Measurements from ENCODE around the gene TINAGL1. TPM values are rescaled to one million over a fixed set of nuclear protein-coding genes. Genes with fewer than 3 reads are reported as not detected.

TINAGL1 gene
- total RNA-seq, 2 experiments from 2014 or later: not detected

DNA sequence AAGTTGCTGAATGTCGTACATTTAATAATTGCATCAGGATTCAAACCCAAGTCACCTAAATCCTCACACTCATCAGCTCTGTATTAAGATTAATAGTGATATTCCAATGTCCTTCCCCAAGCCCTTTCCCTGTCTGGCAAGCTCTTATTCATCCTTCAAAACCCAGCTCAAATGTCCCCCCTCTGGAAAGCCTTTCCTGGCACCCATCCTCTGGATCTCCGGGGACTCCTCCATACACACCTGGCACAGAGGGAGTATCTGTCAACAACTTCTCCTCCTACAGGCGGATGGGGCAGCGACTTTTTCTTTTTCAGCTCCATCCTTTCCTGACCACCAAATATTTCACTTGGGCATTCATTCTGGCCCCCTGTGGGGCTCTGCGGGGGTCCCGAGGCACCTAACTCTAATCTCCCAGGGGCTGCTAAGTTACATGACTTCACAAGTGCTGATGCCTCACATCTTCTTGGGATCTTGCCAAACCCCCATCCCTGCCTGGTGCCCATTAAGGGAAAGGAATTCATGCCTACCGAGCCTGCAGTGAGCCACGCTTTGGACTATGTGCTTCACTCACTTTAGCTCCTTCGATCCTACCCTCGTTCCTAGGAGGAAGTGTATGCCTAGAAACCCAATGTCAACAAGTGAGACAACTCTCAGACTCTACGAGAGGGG, 15.2 kb downstream of the TINAGL1 start:
- ATAC-seq (no peak), DNase-seq (no peak)
- Mint-ChIP-seq H3K36me3 (ENCODE audit: low read depth) (no peaks in the 10 kb centered on the region), H3K4me1 (ENCODE audit: low read depth) (no peaks in the 10 kb centered on the region), H3K27me3 (peaks cover 16% of the 10 kb centered on the region), H3K27ac (no peak overlapping the region), H3K4me3 (no peak overlapping the region), H3K9me3 (no peaks in the 10 kb centered on the region)
- ChIA-PET CTCF (interaction anchor here (1.1 to 3.7 kb wide), 2 partner anchors 27 kb away, joined by 3 to 19 read pairs; no protein-coding TSS in a partner anchor), POLR2A (no interaction called here)
- TF ChIP-seq, protein P1, sequence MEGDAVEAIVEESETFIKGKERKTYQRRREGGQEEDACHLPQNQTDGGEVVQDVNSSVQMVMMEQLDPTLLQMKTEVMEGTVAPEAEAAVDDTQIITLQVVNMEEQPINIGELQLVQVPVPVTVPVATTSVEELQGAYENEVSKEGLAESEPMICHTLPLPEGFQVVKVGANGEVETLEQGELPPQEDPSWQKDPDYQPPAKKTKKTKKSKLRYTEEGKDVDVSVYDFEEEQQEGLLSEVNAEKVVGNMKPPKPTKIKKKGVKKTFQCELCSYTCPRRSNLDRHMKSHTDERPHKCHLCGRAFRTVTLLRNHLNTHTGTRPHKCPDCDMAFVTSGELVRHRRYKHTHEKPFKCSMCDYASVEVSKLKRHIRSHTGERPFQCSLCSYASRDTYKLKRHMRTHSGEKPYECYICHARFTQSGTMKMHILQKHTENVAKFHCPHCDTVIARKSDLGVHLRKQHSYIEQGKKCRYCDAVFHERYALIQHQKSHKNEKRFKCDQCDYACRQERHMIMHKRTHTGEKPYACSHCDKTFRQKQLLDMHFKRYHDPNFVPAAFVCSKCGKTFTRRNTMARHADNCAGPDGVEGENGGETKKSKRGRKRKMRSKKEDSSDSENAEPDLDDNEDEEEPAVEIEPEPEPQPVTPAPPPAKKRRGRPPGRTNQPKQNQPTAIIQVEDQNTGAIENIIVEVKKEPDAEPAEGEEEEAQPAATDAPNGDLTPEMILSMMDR (IDR thresholded peaks at IDR 0.05): no peak
- intact Hi-C loops (cut with micrococcal nuclease): no loop called here

DNA sequence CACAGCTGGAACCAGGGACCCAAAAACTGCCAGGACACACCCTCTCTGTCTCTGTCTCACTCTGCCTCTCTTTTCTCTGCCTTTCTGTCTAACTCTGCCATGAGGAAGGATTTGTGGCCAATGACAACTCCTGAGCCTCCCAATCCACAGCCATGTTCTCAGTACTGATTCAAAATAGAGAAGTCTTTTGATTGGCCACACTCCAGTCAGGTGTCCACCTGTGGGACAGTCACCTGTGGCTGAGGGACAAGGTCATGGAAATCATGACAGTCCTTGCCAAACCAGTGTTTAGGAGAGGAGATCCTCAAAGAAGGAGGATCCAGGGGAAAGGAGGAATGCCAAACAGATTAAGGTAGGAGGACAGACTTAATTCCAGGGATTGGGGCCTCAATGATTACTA, 15.8 kb downstream of the TINAGL1 start:
- H3K27ac Mint-ChIP-seq: no peak overlapping the region
- no peaks in the 10 kb centered on the region for H3K4me1 Mint-ChIP-seq (ENCODE audit: low read depth)
- ATAC-seq (no peak), DNase-seq (no peak)
- H3K27me3 Mint-ChIP-seq: peaks cover 16% of the 10 kb centered on the region
- CTCF ChIA-PET: interaction anchor here (2.1 to 3.7 kb wide), 2 partner anchors 26 to 28 kb away, joined by 5 to 19 read pairs; no protein-coding TSS in a partner anchor
- POLR2A ChIA-PET: no interaction called here
- intact Hi-C loops (cut with micrococcal nuclease): no loop called here
- no peaks in the 10 kb centered on the region for H3K36me3 Mint-ChIP-seq (ENCODE audit: low read depth)
- H3K9me3 Mint-ChIP-seq: no peaks in the 10 kb centered on the region
- no peak overlapping the region for H3K4me3 Mint-ChIP-seq
- TF ChIP-seq, protein P1 (IDR thresholded peaks at IDR 0.05): no peak

DNA sequence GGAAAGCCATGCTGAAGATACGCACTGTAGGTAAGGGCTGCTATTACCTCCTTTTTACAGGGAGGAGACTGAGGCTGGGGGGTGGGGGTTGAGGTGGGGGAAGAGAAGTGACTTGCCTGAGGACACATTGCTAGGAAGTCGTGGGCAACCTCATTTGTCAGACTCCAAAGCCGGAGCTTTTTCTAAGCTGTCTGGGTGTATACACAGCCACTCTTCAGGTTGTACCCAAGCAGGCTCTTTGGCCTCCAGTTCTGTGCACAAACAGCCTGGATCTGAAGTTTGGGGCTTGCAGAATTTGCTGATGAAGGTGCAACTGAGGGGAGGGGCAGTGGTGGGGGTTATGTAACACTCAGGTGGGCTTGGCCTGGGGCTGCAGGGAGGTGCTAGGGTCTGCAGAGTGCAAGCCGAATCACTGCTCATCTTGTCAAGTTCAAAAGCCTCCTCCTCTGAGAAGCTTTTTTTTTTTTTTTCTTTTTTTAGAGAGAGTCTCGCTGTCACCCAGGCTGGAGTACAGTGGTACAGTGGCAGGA, 16.9 kb downstream of the TINAGL1 start:
- intact Hi-C loops (cut with micrococcal nuclease): no loop called here
- DNase-seq: no peak
- Mint-ChIP-seq H3K27ac (no peak overlapping the region), H3K36me3 (ENCODE audit: low read depth) (no peaks in the 10 kb centered on the region), H3K9me3 (no peaks in the 10 kb centered on the region), H3K4me1 (ENCODE audit: low read depth) (no peaks in the 10 kb centered on the region), H3K27me3 (peaks cover 12% of the 10 kb centered on the region), H3K4me3 (no peak overlapping the region)
- POLR2A ChIA-PET: no interaction called here
- CTCF ChIA-PET: interaction anchor here (0.7 to 3.7 kb wide), 5 partner anchors 21 to 182 kb away, joined by 3 to 19 read pairs (median 4); partner anchors contain the start of gene HCRTR1
- no peak for ATAC-seq
- TF ChIP-seq, protein P1 (IDR thresholded peaks at IDR 0.05): no peak

DNA sequence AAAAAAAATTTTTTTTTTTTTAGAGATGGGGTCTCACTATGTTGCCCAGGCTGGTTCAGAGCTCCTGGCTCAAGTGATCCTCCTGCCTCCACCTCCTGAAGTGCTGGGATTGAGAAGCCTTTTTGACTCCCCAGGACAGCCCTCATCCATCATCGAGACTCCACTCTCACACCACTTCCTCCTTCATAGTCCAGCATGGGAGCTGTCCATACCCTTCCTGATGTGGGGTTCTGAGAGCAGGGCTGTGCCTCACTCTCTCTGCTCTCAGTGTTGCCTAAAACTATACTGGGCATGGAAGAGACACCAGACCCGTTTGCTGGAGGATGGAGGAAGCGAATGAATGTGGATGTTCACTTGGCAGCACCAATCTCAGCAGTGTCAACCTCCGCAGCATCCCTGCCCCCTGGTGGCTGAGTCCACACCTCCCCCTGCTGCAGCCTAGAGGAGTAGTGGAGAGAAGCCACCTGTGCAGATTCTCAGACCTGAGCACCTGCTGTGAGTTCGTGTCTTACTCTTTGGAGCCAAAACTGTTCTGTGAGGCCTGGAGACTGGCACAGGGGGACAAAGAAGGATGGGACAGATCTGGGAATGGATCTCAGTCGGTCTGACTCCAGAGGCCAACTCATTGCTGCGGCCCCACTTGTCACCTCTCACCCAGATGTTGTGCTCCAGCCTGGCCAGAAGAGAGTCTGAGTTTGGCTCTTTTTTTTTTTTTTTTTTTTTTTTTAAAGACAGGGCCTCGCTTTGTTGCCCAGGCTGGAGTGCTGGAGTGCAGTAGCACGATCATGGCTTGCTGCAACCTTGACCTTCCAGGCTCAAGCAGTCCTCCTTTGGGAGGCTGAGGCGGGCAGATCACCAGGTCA, 17.7 kb downstream of the TINAGL1 start:
- intact Hi-C loops (cut with micrococcal nuclease): no loop called here
- Mint-ChIP-seq H3K4me3 (no peak overlapping the region), H3K9me3 (no peaks in the 10 kb centered on the region), H3K27ac (no peak overlapping the region), H3K27me3 (peaks cover 11% of the 10 kb centered on the region), H3K36me3 (ENCODE audit: low read depth) (no peaks in the 10 kb centered on the region), H3K4me1 (ENCODE audit: low read depth) (no peaks in the 10 kb centered on the region)
- TF ChIP-seq, protein P1 (IDR thresholded peaks at IDR 0.05): peak; percentile 77
- ATAC-seq: peak; percentile 95
- ChIA-PET CTCF (interaction anchor here (0.7 to 3.7 kb wide), 7 partner anchors 14 to 183 kb away, joined by 3 to 19 read pairs (median 4); partner anchors contain the start of gene HCRTR1), POLR2A (no interaction called here)
- DNase-seq: peak; percentile 87
